Measurements from ENCODE around the gene SMOC2. TPM values are rescaled to one million over a fixed set of nuclear protein-coding genes. Genes with fewer than 3 reads are reported as not detected.

SMOC2 gene, protein sequence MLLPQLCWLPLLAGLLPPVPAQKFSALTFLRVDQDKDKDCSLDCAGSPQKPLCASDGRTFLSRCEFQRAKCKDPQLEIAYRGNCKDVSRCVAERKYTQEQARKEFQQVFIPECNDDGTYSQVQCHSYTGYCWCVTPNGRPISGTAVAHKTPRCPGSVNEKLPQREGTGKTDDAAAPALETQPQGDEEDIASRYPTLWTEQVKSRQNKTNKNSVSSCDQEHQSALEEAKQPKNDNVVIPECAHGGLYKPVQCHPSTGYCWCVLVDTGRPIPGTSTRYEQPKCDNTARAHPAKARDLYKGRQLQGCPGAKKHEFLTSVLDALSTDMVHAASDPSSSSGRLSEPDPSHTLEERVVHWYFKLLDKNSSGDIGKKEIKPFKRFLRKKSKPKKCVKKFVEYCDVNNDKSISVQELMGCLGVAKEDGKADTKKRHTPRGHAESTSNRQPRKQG
- total RNA-seq (2013): 0.02 TPM
- polyA plus RNA-seq: not detected
- polyA minus RNA-seq: not detected in 2 replicates
- total RNA-seq: 0 to 6.6 (median 0.04) reads per million in 11 experiments

DNA sequence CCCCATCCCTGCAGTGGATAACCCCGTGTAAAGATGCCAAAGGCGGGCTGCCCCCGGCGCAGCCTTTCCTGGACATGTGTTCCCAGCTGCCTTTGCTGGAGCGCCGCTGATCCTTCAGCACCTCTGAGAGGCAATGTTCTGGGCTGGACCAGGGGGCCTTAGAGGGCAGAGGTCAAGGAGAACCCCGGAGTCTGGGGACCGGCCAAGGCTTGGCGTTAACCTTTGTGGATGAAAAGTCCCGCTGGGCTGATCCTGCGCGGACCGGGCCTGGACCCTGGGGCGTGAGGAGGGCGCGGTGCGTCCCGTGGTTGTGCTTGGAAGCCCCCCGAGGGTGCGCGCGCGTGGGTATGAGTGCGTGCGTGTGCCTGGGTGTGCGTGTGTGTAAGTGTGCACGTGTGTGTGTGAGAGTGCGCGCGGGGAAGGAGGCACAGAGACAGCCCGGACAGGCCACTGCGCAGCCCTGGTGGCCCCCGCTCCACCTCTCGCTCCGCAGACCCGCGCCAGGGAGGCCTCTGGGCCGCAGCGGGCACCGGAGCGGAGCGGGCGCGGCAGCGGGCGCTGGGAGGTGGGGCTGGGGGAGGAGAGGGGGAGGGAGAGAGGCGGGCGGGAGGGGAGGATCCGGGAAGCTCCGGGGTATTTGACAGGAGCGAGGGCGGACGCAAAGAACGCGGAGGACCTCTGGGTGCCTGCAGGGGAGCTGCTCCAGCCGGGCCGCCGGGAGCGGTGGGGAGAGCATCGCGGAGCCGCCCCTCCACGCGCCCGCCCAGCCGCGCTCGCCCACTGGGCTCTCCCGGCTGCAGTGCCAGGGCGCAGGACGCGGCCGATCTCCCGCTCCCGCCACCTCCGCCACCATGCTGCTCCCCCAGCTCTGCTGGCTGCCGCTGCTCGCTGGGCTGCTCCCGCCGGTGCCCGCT lies at the start of gene SMOC2:
Gene SMOC2 (plus strand): TSS at position 665 of the 914 bp plus-strand sequence. CDS start 187 bp downstream, at position 852.
- intact Hi-C loops (cut with micrococcal nuclease): no loop called here
- no peak within 1 kb of the TSS for H3K27ac Mint-ChIP-seq
- TF ChIP-seq CTCF (IDR thresholded peaks at IDR 0.05): no peak
- DNase-seq: no peak
- Histone ChIP-seq H4K20me1 (ENCODE audit: insufficient read depth, low read length) (no peaks in the 10 kb centered on the region), H3K27me3 (ENCODE audit: control insufficient read depth in 2 of 2, insufficient read depth in 2 of 2, low read length in 2 of 2) (peaks cover 29 to 44% of the 10 kb centered on the region in 2 donors), H3K27ac (ENCODE audit: low read depth in 1 of 2, low read length in 2 of 2) (no peak within 1 kb of the TSS), H3K9me3 (replicated peaks in 1 of 2; ENCODE audit: control insufficient read depth in 1 of 2, insufficient read depth in 1 of 2, low read length in 2 of 2) (peaks cover 0 to 17% of the 10 kb centered on the region in 2 donors), H3K9ac (ENCODE audit: insufficient read depth, low read length, poor library complexity, severe bottlenecking) (no peak within 1 kb of the TSS), H2AFZ (ENCODE audit: insufficient read depth, low read depth, low read length, poor library complexity, severe bottlenecking) (no peak within 1 kb of the TSS), H3K79me2 (ENCODE audit: insufficient read depth, low read length) (no peaks in the 10 kb centered on the region), H3K4me3 (replicated peaks in 1 of 3; ENCODE audit: low read depth in 2 of 3, low read length in 3 of 3) (no peak within 1 kb of the TSS), H3K4me2 (replicated peaks; ENCODE audit: extremely low read depth, low read length, poor library complexity, severe bottlenecking) (no peak within 1 kb of the TSS), H3K36me3 (replicated peaks in 1 of 2; ENCODE audit: control insufficient read depth in 1 of 2, insufficient read depth in 2 of 2, low read length in 2 of 2) (no peaks in the 10 kb centered on the region), H3K4me1 (ENCODE audit: control insufficient read depth in 1 of 2, insufficient read depth in 2 of 2, low read length in 2 of 2) (no peaks in the 10 kb centered on the region)
- H3K27me3 Mint-ChIP-seq (ENCODE audit: low read depth in 3 of 3): peaks cover 38 to 51% (median 43%) of the 10 kb centered on the region in 3 donors
- H3K4me1 Mint-ChIP-seq: no peaks in the 10 kb centered on the region
- H3K36me3 Mint-ChIP-seq: peaks cover 0 to 3% of the 10 kb centered on the region in 2 donors
- 5% methylated on average over 70 of the region's 81 CpGs for WGBS (ENCODE audit: insufficient coverage)
- H3K4me3 Mint-ChIP-seq: peak within 1 kb of the TSS in 1 of 2 donors; percentile 70
- peaks cover 0 to 6% (median 0%) of the 10 kb centered on the region in 7 donors for H3K9me3 Mint-ChIP-seq

Data from CD14-positive monocyte (primary cell).